ENCODE measurements around the gene CNIH3.
"Not testable (repeated sequence)": the region's sequence is repeated elsewhere in the genome, so short reads cannot be mapped to it uniquely, and the experiment has no call there.

Gene CNIH3

DNA sequence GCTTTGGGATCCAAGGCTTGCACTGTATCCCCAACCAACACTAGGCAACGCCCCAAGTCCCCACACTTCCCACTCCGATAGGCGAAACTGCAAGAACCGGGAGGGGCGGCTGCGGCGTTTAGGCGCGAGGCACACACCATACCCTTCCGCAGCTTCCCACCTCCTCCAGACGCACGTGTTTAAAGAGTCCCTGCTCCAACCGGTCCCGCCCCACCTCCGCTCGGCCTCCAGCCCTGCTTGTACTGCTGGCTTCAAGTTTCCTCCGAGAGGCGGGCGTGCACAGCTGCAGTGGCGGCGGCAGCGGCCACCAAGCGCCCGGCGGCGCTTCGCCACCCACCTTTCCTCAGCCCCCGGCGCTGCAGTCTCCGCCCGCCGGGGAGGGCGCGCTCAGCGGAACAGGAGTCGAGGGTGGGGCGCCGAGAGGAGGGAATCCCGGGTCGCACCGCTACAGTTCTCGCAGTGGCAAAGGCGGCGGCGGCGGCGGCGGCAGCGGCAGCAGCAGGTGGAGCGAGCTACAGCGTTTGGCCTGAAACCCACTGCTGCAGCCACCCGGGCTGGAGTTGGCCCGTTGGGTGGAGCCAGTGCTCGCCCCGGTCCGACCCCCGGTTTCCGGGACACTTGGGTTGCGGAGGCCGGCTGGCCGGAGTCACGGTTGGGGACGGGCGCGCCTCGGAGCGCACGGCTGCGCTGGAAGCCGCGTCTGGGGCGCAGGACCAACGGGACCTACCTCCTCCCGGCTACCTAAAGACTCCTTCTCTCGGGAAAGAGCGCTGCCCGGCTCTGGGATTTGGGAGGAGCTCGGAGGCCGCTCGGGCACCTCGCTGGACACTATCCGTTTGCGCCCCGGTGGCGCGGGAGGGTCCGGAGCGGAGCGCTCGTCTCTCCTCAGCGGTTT, at the start of gene CNIH3:
Gene CNIH3 (plus strand): TSS at position 457 of the 895 bp plus-strand sequence. CDS start 858 bp downstream, outside the sequence.
- DNase-seq (ENCODE audit: low read depth), result no peak

DNA sequence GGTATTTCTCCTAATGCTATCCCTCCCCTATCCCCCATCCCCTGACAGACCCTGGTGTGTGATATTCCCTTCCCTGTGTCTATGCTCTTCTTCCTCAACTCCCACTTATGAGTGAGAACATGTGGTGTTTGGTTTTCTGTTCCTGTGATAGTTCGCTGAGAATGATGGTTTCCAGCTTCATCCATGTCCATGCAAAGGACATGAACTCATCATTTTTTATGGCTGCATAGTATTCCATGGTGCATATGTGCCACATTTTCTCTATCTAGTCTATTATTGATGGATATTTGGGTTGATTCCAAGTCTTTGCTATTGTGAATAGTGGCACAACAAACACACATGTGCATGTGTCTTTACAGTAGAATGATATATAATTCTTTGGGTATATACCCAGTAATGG, 49.6 kb upstream of the CNIH3 start:
- DNase-seq (ENCODE audit: low read depth), result not testable (repeated sequence)

DNA sequence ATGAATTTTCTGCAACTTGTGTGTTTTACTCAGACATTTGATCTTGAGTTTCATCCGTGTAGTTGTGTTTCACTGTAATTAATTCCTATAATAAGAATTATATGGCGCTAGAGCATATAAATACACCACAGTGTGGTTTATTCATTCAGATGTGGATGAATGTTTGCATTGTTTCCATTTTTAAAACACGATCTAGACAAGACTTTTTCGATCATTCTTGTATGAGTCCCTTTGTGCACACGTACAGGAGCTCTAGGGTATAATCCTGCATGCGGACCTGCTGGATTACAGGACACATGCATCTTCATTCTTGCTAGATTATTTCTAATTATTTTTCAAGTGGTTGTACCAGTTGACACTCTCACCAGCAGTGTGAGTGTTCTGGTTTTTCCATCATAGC, 46.8 kb upstream of the CNIH3 start:
- no peak for DNase-seq (ENCODE audit: low read depth)

DNA sequence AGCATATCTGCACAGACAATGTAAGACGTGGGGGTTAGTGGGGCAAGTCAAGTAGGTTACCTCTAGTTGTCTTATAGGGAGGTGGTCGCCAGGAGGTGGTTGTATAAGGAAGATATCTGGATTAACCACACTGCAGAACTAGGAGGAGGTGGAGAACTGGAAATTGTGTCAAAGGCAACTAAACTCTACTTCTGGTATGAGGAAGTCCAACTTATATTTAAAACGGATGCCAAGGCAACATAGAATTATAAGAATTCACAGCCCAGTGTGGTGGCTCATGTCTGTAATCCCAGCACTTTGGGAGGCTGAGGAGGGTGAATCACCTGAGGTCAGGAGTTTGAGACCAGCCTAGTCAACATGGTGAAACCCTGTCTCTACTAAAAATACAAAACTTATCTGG, 44.1 kb upstream of the CNIH3 start:
- DNase-seq (ENCODE audit: low read depth), result peak; percentile 42

DNA sequence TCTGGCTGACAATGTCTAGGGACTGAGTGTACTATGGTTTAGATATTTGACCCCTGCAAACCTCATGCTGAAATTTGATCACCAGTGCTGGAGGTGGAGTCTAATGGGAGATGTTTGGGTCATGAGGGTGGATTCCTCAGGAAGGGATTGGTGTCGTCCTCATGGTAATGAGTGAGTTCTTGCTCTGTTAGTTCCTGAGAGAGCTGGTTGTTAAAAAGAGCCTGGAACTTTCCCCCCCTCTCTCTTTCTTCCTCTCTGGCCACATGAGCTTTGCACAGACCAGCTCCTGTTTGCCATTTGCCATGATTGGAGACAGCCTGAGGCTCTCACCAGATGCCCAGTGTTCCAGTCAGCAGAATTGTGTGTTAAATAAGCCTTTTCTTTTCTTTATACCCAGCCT, 36.6 kb upstream of the CNIH3 start:
- DNase-seq (ENCODE audit: low read depth), result no peak

DNA sequence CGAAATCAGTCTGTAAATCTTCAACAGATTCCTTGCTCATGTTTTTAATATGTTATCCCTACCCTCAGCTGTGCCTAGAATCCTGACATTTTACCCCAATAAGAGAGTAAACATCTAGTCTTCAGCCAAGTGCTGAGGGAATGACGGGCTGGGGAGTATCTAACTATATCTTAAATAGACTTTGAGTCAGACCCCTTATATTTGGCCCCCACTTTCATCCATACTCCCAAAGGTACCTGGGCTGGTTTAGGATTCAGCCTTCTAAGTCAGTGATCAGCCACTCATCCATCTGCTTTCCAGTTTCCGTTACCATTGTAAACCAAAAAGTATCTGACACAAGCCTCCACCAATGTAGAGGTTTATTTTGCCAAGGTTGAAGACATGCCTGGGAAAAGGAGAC, 36.1 kb upstream of the CNIH3 start:
- no peak for DNase-seq (ENCODE audit: low read depth)

DNA sequence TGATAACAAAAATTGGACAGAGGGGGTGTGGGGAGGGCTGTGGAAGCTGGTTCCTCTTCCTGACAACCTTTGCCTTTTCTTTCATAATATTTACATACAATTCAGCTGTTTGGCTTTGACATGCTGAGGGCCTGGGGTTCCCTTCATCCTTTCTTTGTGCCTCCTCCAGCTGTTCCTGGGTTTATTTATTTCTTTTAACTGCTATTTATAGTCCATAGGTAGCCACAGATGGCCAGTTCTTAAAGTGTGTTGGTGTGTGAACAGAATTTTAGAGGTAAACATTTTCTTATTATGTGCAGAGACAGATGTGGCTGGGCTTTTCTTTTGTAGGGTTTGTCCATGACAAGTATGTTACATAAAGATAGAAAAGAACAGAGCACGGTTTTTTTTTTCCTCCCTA, 34.1 kb upstream of the CNIH3 start:
- DNase-seq (ENCODE audit: low read depth), result no peak

DNA sequence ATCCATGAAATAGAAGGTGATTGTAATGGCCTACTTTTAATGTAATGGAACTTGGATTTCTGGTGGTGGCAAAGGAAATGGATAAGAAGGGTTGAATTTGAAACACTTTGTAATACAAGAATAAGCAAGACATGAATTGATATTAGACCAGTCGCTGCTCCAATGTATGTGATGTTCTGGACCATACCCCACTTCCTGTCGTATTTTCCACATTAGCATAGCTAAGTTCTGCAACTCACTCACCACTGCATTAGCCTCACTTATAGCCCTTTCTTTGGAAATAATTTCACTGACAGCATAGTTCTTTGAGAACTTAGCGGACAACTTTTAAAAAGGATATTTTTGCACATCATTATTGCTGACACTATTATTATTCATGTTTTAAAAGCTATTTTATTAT, 32.3 kb upstream of the CNIH3 start:
- DNase-seq (ENCODE audit: low read depth), result no peak

DNA sequence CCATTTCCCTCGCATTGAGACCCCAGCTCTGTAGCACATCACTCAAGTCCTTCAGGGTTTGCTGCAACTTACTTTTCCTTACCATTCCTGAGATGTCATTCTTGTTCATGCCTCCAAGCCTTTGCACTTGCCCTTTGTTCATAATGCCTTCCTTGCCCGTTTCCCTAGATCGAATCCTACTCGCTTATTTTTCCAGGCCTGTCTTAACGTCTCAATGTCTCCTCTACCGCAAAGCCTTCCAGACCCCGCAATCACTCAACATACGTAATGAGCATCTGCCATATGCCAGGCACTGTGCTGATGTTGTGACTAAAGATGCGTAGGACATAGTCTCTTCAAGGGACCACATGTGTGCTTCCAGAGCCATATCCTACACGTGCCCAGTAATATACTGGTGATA, 31.1 kb upstream of the CNIH3 start:
- no peak for DNase-seq (ENCODE audit: low read depth)

DNA sequence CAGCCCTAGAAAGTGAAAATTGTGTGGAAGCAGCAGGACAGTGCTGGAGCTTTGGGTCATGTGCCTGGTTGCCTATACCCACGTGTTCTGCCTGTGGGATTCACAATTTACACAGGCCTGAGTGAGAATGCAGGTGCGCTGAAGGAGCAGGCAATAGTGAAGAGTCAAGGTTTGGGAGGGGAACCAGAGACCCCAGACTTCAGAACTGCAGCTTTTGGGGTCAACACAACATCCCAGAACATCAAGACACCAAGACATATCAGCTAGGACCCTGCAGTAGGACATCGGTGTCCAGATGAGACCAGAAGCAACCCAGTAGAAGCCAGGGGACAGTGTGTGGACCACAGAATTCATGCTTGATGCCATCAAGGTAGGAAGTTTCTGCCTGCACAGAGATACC, 29.1 kb upstream of the CNIH3 start:
- no peak for DNase-seq (ENCODE audit: low read depth)

DNA sequence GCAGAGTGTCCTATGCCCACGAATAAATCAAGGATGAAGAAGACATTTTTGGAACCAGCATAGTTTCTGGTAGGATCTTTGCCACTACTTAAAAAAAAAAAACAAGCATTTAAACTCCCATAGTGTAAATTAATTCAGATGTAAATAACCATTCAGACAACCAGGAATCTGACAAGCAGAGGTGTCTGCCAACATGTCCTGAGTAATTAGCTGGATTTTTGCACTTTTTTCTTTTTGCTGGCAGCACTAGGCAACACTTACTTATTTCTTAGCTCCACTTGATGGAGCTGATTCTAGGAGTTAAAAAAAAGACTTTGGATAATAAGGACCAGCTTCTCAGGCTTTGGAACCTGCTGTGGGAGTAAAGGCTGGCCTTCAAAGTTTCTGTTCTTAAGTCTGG, 27.6 kb upstream of the CNIH3 start:
- no peak for DNase-seq (ENCODE audit: low read depth)

DNA sequence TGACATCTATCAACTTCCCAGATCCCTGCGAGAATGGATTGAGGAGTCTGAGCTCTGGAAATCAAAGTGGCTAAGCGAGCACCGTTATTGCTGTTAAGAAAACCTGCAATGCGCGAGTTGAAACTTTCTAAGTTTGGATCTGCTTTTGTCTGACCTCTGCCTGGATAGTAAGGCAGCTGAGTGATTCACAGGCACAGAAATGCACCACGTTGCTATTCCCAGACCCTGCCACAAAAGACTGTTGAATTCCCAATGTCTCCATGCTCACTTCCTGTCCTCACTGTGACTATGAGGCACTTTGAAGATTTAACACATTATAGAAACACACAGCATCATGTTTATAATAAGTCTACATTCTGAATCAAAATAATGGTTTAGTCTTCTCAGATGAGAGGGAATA, 27.1 kb upstream of the CNIH3 start:
- DNase-seq (ENCODE audit: low read depth), result no peak

DNA sequence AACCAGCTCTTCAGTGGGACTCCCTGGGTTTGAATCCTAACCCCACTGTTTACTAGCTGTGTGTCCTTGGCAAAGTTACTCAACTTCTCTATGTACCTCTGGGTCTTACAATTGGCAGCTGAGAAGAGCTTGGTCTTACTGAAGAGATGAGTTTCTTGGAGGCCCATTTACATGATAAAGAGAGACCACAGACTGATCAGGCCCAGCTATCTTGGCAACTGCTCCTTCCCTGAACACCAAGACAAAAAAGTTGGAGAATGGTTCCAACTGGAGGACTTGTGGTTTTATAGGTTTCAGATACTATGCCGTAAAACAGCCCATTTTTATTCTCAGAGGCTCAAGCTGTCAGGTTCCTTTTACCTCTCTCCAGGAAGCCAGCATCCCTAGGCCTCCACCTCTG, 24.8 kb upstream of the CNIH3 start:
- no peak for DNase-seq (ENCODE audit: low read depth)

DNA sequence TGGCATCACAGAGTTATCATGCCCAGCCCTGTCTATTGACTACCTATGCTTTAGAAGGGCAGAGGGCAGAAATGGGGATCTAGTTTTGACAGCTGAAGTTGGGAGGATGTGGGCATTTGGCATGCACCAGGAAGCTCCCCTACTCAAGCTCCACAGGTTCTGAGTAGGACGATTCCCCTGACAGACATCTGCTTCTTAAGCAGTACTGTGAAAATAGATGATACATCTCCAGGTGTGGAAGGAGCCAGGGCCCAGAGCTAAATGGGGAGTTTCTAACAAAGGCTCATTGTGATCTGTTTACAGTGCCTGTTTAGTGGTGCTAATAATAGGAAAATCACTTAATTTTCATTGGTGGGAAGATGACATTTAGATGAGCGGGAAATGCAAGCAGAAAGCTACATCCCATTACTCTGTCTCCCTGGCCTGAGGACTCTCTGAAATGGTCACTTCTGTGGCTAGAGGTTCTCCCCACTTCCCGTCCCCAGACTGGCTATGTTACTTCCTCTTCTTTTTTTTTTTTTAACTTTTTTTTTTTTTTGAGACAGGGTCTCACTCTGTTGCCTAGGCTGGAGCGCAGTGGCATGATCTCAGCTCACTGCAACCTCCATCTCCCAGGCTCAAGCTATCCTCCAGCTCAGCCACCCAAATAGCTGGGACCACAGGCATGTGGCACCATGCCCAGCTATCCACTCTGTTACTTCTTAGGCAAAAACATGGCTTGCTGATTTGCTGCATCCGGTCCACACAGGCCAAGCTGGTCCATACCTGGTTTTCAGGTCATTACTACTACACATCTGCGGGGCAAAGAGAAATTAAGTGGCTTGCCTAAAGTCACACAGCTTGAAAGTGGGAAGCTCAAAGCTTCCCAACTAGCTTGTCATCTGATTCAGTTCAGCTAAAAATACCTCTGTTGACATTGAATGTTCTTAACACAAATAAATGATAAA, 23.2 kb upstream of the CNIH3 start:
- DNase-seq (ENCODE audit: low read depth), result peak; percentile 86

DNA sequence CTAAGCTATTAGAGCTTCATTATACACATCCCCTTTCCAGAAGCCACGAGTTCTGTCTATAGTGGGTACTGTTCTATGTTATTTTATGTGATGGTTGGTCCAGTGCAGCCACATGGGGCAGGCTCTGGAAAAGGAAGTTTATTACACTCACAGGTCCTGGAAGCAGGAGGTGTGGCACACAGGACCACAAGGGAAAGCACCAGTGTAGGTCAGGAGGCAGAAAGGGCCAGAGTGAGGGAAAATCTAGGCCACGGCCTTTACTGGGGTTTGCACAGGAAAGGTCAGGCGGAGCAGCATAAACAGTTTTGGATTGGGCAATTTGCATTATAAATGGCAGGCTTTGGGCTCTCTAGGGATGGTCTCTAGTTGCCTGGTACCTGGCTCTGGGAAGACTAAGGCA, 21.8 kb upstream of the CNIH3 start:
- no peak for DNase-seq (ENCODE audit: low read depth)

DNA sequence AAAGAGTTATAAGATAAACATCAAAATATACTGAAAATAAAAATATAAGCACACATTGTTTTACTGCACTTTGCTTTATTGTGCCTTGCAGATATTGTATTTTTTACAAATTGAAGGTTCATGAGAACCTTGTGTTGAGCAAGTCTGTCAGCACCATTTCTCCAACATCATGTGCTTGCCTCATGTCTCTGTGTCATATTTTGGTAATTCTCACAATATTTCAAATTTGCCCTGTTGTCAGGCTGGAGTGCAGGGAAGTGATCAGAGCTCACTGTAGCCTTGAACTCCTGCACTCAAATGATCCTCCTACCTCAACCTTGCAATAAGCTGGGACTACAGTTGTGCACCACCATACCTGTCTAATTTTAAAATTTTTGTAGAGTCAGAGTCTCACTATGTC, 21.3 kb upstream of the CNIH3 start:
- DNase-seq (ENCODE audit: low read depth), result no peak

DNA sequence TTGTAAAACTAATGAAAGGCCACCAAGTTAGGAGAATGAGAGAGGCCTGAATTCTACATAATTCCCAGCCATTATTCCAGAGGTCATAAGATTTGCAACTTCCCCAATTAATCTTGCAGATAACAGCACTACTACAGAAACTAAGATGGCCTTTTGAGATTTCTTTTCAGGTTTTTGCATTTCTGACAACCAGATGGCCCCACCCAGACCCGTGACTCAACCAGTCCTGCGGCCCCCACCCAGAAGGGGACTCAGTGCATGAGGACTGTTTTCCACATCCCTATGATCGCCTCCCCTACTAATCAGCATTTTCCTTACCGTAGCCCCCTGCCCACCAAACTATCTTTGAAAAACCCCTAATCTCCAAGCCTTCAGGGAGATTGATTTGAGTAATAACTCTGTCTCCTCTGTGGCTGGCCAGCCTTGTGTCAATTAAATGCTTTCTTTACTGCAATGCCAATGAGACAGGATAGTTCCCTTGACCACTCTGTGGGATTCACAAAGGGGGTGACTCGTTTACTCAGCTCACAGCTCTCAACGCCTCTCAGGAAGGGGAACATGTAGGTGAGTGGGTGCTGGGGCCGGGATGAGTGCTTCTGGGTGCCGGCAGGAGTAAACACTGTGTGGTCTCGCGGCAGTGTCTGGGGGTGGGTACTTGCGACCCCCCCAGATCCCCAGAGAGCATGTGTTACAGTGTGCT, 10.5 kb upstream of the CNIH3 start:
- DNase-seq (ENCODE audit: low read depth), result no peak

DNA sequence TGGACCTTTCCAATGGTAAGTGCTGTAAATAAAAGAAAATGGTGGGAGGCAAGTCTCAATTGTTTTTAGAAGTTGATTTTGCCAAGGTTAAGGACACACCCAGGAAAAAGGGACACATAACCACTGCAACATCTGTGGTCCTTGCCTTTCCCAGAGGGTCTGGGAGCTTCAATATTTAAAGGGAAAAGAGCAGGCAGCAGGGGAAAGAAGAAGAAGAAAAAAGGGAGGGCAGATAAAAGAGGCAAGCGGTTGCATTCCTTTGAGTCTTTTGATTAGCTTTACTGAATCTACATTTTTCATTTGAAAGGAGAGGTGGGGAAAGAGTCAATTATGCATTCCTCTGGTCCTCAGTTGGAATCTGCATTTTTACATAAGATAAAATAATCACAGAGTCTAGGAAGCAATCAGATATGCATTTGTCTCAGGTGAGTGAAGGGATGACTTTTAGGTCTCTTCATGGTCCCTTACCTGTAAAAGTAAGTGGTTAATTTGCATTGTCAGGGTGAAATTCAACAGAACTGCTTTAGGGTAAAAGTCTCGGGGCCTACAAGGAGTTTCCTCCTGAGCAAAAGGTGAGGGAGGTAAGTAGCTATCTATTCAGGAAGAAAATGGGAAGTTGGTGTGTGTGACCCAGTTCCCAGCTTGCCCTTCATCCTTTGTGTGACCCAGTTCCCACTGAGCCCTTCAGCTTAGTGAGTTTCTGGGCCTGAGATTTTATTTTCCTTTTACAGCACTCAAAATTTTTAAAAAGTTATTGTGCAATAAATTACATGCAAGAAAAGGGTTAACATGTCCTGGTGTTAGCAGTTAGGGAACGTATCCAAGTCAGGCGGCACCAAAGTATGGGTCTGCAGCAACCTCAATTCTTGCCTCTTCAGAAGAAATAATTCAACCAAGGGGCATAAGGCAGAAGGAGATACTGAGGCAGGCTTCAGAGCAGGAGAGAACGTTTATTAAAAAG, 8.6 kb upstream of the CNIH3 start:
- no peak for DNase-seq (ENCODE audit: low read depth)

DNA sequence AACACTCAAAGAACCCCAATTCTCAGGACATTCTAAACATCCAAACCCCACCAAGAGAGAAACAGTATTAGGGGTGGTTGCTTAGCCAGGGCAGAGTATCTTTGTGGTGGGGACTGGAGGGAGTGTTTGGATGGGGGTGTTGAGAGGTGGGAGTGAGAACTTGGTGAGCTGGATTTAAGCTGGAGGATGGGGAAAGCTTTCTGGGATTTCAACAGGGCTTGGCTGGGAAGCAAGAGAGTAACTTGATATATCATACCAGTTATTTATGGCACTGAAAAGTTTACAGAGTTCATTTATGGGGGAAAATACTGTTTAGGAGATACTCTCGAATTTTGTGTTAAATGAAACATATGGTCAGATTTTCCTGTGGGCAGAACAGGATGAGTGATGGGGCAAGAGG, 6.8 kb upstream of the CNIH3 start:
- no peak for DNase-seq (ENCODE audit: low read depth)

DNA sequence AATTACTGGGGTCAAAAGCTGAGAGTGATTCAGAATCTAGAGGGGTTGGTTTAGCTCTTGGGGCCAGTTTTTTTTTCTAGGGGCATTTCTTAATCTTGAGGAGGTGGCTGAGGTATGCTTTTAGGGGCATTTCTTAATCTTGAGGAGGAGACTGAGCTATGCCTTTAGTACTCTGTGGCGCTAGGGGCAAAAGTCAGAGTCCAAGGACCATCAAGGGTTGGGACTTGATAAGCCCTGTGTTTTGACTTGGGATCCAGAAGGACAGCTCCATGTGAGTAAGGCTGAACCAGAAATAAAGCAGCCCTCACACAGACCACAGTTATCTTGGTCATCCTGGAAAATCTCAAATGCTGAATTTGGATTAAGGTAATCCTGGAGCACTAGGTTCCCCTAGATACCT, 3.9 kb upstream of the CNIH3 start:
- no peak for DNase-seq (ENCODE audit: low read depth)

DNA sequence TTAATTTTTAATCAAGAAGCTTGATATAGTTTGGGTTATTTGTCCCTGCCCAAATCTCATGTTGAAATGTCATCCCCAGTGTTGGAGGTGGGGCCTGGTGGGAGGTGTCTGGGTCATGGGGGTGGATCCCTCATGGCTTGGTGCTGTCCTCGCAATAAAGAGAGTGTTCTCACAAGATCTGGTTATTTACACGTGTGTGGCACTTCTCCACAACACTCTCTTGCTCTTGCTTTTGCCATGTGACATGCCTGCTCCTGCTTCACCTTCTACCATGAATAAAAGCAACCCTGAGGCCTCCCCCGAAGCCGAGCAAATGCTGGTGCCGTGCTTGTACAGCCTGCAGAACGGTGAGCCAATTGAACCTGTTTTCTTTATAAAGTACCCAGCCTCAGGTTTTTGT, 2.6 kb upstream of the CNIH3 start:
- no peak for DNase-seq (ENCODE audit: low read depth)

Measured in GM04503 (cell line).